Muscle layer of colon (tissue), 2 donors: ENCODE results near the gene BRAT1.

Experiments used
- H3K27ac ChIP-seq: one replicate; pipeline ENCODE4 v1.7.0; 2013; ENCODE audit warnings: low read depth, mild to moderate bottlenecking, low read length, moderate library complexity
- H3K27me3 ChIP-seq, 2 donors: one replicate each; pipeline ENCODE4 v1.7.0; 2013; ENCODE audit warnings: low read length in 2 of 2, mild to moderate bottlenecking in 2 of 2; ENCODE audit not compliant: insufficient read depth in 2 of 2, control insufficient read depth in 1 of 2
- H3K36me3 ChIP-seq: one replicate; pipeline ENCODE4 v1.7.0; 2013; ENCODE audit warnings: mild to moderate bottlenecking, low read length; ENCODE audit not compliant: insufficient read depth
- H3K4me1 ChIP-seq: one replicate; pipeline ENCODE4 v1.7.0; 2013; ENCODE audit warnings: mild to moderate bottlenecking, low read length; ENCODE audit not compliant: insufficient read depth
- H3K4me3 ChIP-seq, 2 donors: one replicate each; pipeline ENCODE4 v1.7.0; 2013; ENCODE audit warnings: low read length in 2 of 2, low read depth in 1 of 2, mild to moderate bottlenecking in 1 of 2, moderate library complexity in 1 of 2
- H3K9ac ChIP-seq: one replicate; pipeline ENCODE4 v1.7.0; 2013; ENCODE audit warnings: low read length
- H3K9me3 ChIP-seq: one replicate; pipeline ENCODE4 v1.7.0; 2013; ENCODE audit warnings: mild to moderate bottlenecking, low read length
- donor health status: abdominal sarcoma.
- donor health status: Adenocarcinoma of cecum.

BRAT1 gene

GRCh38 chr7:2555121-2556052, at the start of gene BRAT1:
BRAT1 (minus strand) TSS chr7:2555524; CDS start chr7:2554431, 1,093 bp downstream.
- Histone ChIP-seq H3K36me3 (peaks cover 6% of the 10 kb centered on the region), H3K27me3 (no peaks in the 10 kb centered on the region), H3K27ac (peak within 1 kb of the TSS; percentile 100), H3K4me3 (peak within 1 kb of the TSS; percentile 80 to 93), H3K4me1 (peaks cover 32% of the 10 kb centered on the region), H3K9me3 (no peaks in the 10 kb centered on the region), H3K9ac (peak within 1 kb of the TSS; percentile 57)

GRCh38 chr7:2604608-2605174, 49.4 kb upstream of the BRAT1 start:
- Histone ChIP-seq H3K9me3 (no peaks in the 10 kb centered on the region), H3K36me3 (peaks cover 9% of the 10 kb centered on the region), H3K27ac (no peak overlapping the region), H3K9ac (no peak overlapping the region), H3K4me3 (no peak overlapping the region), H3K27me3 (no peaks in the 10 kb centered on the region), H3K4me1 (no peaks in the 10 kb centered on the region)

GRCh38 chr7:2603044-2603965, 48.0 kb upstream of the BRAT1 start:
- H3K27ac ChIP-seq = no peak overlapping the region
- H3K36me3 ChIP-seq = peaks cover 9% of the 10 kb centered on the region
- no peaks in the 10 kb centered on the region for H3K9me3 ChIP-seq
- H3K27me3 ChIP-seq = no peaks in the 10 kb centered on the region
- no peak overlapping the region for H3K9ac ChIP-seq
- H3K4me3 ChIP-seq = no peak overlapping the region
- H3K4me1 ChIP-seq = no peaks in the 10 kb centered on the region

- no peak overlapping the region for H3K4me3 ChIP-seq
- no peaks in the 10 kb centered on the region for H3K9me3 ChIP-seq
- peaks cover 9% of the 10 kb centered on the region for H3K36me3 ChIP-seq
- H3K27ac ChIP-seq = no peak overlapping the region
- no peaks in the 10 kb centered on the region for H3K4me1 ChIP-seq
- H3K9ac ChIP-seq = no peak overlapping the region
- no peaks in the 10 kb centered on the region for H3K27me3 ChIP-seq
Measured at GRCh38 chr7:2602406-2603043, 47.2 kb upstream of the BRAT1 start.

GRCh38 chr7:2601907-2602306, 46.6 kb upstream of the BRAT1 start:
- no peaks in the 10 kb centered on the region for H3K4me1 ChIP-seq
- H3K36me3 ChIP-seq = peaks cover 9% of the 10 kb centered on the region
- H3K9ac ChIP-seq = no peak overlapping the region
- H3K4me3 ChIP-seq = no peak overlapping the region
- H3K27ac ChIP-seq = no peak overlapping the region
- no peaks in the 10 kb centered on the region for H3K27me3 ChIP-seq
- no peaks in the 10 kb centered on the region for H3K9me3 ChIP-seq

- Histone ChIP-seq H3K9me3 (no peaks in the 10 kb centered on the region), H3K27ac (no peak overlapping the region), H3K9ac (no peak overlapping the region), H3K4me1 (no peaks in the 10 kb centered on the region), H3K27me3 (no peaks in the 10 kb centered on the region), H3K36me3 (peaks cover 9% of the 10 kb centered on the region), H3K4me3 (no peak overlapping the region)
Measured at GRCh38 chr7:2601065-2601464, 45.7 kb upstream of the BRAT1 start.

- Histone ChIP-seq H3K4me1 (no peaks in the 10 kb centered on the region), H3K27me3 (no peaks in the 10 kb centered on the region), H3K4me3 (no peak overlapping the region), H3K9ac (no peak overlapping the region), H3K36me3 (peaks cover 21% of the 10 kb centered on the region), H3K9me3 (no peaks in the 10 kb centered on the region), H3K27ac (no peak overlapping the region)
Measured at GRCh38 chr7:2598154-2598823, 43.0 kb upstream of the BRAT1 start.

GRCh38 chr7:2597273-2597640, 41.9 kb upstream of the BRAT1 start:
- no peak overlapping the region for H3K27ac ChIP-seq
- no peaks in the 10 kb centered on the region for H3K27me3 ChIP-seq
- H3K36me3 ChIP-seq = peaks cover 21% of the 10 kb centered on the region
- no peaks in the 10 kb centered on the region for H3K9me3 ChIP-seq
- H3K9ac ChIP-seq = no peak overlapping the region
- H3K4me3 ChIP-seq = no peak overlapping the region
- no peaks in the 10 kb centered on the region for H3K4me1 ChIP-seq

GRCh38 chr7:2596464-2597272, 41.3 kb upstream of the BRAT1 start:
- Histone ChIP-seq H3K27ac (no peak overlapping the region), H3K36me3 (peaks cover 21% of the 10 kb centered on the region)

GRCh38 chr7:2595258-2595860, 40.0 kb upstream of the BRAT1 start:
- peaks cover 18% of the 10 kb centered on the region for H3K36me3 ChIP-seq
- no peaks in the 10 kb centered on the region for H3K9me3 ChIP-seq
- H3K27ac ChIP-seq = no peak overlapping the region
- H3K9ac ChIP-seq = no peak overlapping the region
- H3K27me3 ChIP-seq = no peaks in the 10 kb centered on the region
- no peaks in the 10 kb centered on the region for H3K4me1 ChIP-seq
- no peak overlapping the region for H3K4me3 ChIP-seq

More at GRCh38 chr7:2596464-2597272, 41.3 kb upstream of the BRAT1 start:
- no peak overlapping the region for H3K9ac ChIP-seq
- H3K4me1 ChIP-seq = no peaks in the 10 kb centered on the region
- H3K9me3 ChIP-seq = no peaks in the 10 kb centered on the region
- H3K27me3 ChIP-seq = no peaks in the 10 kb centered on the region
- H3K4me3 ChIP-seq = no peak overlapping the region
